Measurements from ENCODE around the gene RACK1. TPM values are rescaled to one million over a fixed set of nuclear protein-coding genes. Genes with fewer than 3 reads are reported as not detected.
"Not testable (repeated sequence)": the region's sequence is repeated elsewhere in the genome, so short reads cannot be mapped to it uniquely, and the experiment has no call there.

The RACK1 gene
- total RNA-seq, 2 experiments from 2014 or later, result 2,724 to 3,901 TPM

GRCh38 chr5:181210698-181211097, 33.0 kb downstream of the RACK1 start:
- ATAC-seq; DNase-seq; POLR2A ChIA-PET; H3K9me3 Mint-ChIP-seq (ENCODE audit: low read depth); H3K27ac Mint-ChIP-seq; H3K4me3 Mint-ChIP-seq; intact Hi-C loops (cut with DNase I, micrococcal nuclease); H3K36me3 Mint-ChIP-seq (ENCODE audit: low read depth): not testable (repeated sequence)
- CTCF ChIA-PET, result interaction anchor here (0.6 kb wide), 1 partner anchor 494 kb away, joined by 3 read pairs; no protein-coding TSS in a partner anchor
- peaks cover 28% of the 10 kb centered on the region for H3K4me1 Mint-ChIP-seq
- H3K27me3 Mint-ChIP-seq, result peaks cover 12% of the 10 kb centered on the region

GRCh38 chr5:181210148-181210547, 33.6 kb downstream of the RACK1 start:
- H3K9me3 Mint-ChIP-seq (ENCODE audit: low read depth); POLR2A ChIA-PET; H3K27ac Mint-ChIP-seq; H3K4me3 Mint-ChIP-seq; DNase-seq; H3K36me3 Mint-ChIP-seq (ENCODE audit: low read depth); ATAC-seq; CTCF ChIA-PET; intact Hi-C loops (cut with DNase I, micrococcal nuclease): not testable (repeated sequence)
- Mint-ChIP-seq H3K4me1 (peaks cover 31% of the 10 kb centered on the region), H3K27me3 (peaks cover 14% of the 10 kb centered on the region)

GRCh38 chr5:181209006-181209405, 34.7 kb downstream of the RACK1 start:
- not testable (repeated sequence) for ATAC-seq; H3K9me3 Mint-ChIP-seq (ENCODE audit: low read depth); H3K4me3 Mint-ChIP-seq; H3K36me3 Mint-ChIP-seq (ENCODE audit: low read depth); H3K27ac Mint-ChIP-seq; DNase-seq
- H3K27me3 Mint-ChIP-seq, result peaks cover 16% of the 10 kb centered on the region
- CTCF ChIA-PET, result interaction anchor here (5.6 kb wide), 1 partner anchor 17 kb away, joined by 63 read pairs; no protein-coding TSS in a partner anchor
- intact Hi-C loops (cut with DNase I, micrococcal nuclease), result loop anchor here in 1 of 2 experiments (5.0 kb wide), 1 partner anchor 33 kb away; the partner anchor contains the start of gene RACK1
- peaks cover 33% of the 10 kb centered on the region for H3K4me1 Mint-ChIP-seq
- POLR2A ChIA-PET, result interaction anchor here (0.7 to 2.8 kb wide), 2 partner anchors 20 to 46 kb away, joined by 3 to 24 read pairs; no protein-coding TSS in a partner anchor

- Mint-ChIP-seq H3K36me3 (ENCODE audit: low read depth) (peaks cover 6% of the 10 kb centered on the region), H3K9me3 (ENCODE audit: low read depth) (no peaks in the 10 kb centered on the region), H3K4me3 (peak overlapping the region; percentile 87), H3K27ac (peak overlapping the region; percentile 93), H3K27me3 (peaks cover 20% of the 10 kb centered on the region), H3K4me1 (peaks cover 32% of the 10 kb centered on the region)
- ChIA-PET POLR2A (interaction anchor here (0.6 to 2.8 kb wide), 9 partner anchors 8 to 395 kb away, joined by 3 to 24 read pairs (median 7); partner anchors contain the start of gene TRIM52), CTCF (interaction anchor here (0.6 to 5.6 kb wide), 9 partner anchors 9 to 525 kb away, joined by 3 to 63 read pairs (median 5); partner anchors contain the start of gene TRIM41)
- ATAC-seq (no peak), DNase-seq (no peak)
- intact Hi-C loops (cut with DNase I, micrococcal nuclease), result loop anchor here (1.0 to 5.0 kb wide), 4 partner anchors 10 to 34 kb away; partner anchors contain the start of gene RACK1 (in 1 of the 2)
Observed at GRCh38 chr5:181207960-181208253, 35.8 kb downstream of the RACK1 start.

GRCh38 chr5:181207214-181207959, 36.3 kb downstream of the RACK1 start:
- peaks cover 6% of the 10 kb centered on the region for H3K36me3 Mint-ChIP-seq (ENCODE audit: low read depth)
- intact Hi-C loops (cut with DNase I, micrococcal nuclease), result loop anchor here (1.0 to 5.0 kb wide), 4 partner anchors 11 to 35 kb away; partner anchors contain the start of gene RACK1 (in 1 of the 2)
- H3K4me3 Mint-ChIP-seq, result peak overlapping the region; percentile 87
- H3K27ac Mint-ChIP-seq, result peak overlapping the region; percentile 93
- H3K4me1 Mint-ChIP-seq, result peaks cover 32% of the 10 kb centered on the region
- peaks cover 20% of the 10 kb centered on the region for H3K27me3 Mint-ChIP-seq
- ChIA-PET POLR2A (interaction anchor here (0.6 to 2.8 kb wide), 14 partner anchors 9 to 394 kb away, joined by 3 to 24 read pairs (median 5); partner anchors contain the start of gene TRIM52), CTCF (interaction anchor here (0.6 to 5.6 kb wide), 11 partner anchors 9 to 524 kb away, joined by 3 to 63 read pairs (median 5); partner anchors contain the start of gene TRIM41)
- peak; percentile 93 for DNase-seq
- ATAC-seq, result peak; percentile 51
- H3K9me3 Mint-ChIP-seq (ENCODE audit: low read depth), result no peaks in the 10 kb centered on the region

- H3K4me3 Mint-ChIP-seq, result peak overlapping the region; percentile 87
- peak; percentile 61 for DNase-seq
- intact Hi-C loops (cut with DNase I, micrococcal nuclease), result loop anchor here (1.0 to 5.0 kb wide), 4 partner anchors 15 to 55 kb away; partner anchors contain the start of genes RACK1 (in 1 of the 2) and TRIM52 (in 1 of the 2)
Observed at GRCh38 chr5:181205761-181206649, 37.7 kb downstream of the RACK1 start.

GRCh38 chr5:181204826-181205760, 38.6 kb downstream of the RACK1 start, which contains the start of gene TRIM7:
Gene TRIM7 (minus strand): TSS chr5:181205196. CDS start chr5:181205110, 86 bp downstream.
- DNase-seq, result peak; percentile 61
- intact Hi-C loops (cut with DNase I, micrococcal nuclease), result loop anchor here in 1 of 2 experiments (5.0 kb wide), 1 partner anchor 37 kb away; the partner anchor contains the start of gene RACK1
- no peak for ATAC-seq

More at GRCh38 chr5:181205761-181206649, 37.7 kb downstream of the RACK1 start:
- ChIA-PET POLR2A (interaction anchor here (1.2 to 2.8 kb wide), 7 partner anchors 12 to 55 kb away, joined by 3 to 24 read pairs (median 7); partner anchors contain the start of gene TRIM52), CTCF (interaction anchor here (0.7 to 5.6 kb wide), 6 partner anchors 11 to 916 kb away, joined by 3 to 63 read pairs (median 14); partner anchors contain the start of gene TRIM41)
- Mint-ChIP-seq H3K27ac (peak overlapping the region; percentile 93), H3K4me1 (peaks cover 32% of the 10 kb centered on the region), H3K36me3 (ENCODE audit: low read depth) (peaks cover 6% of the 10 kb centered on the region), H3K9me3 (ENCODE audit: low read depth) (no peaks in the 10 kb centered on the region), H3K27me3 (peaks cover 20% of the 10 kb centered on the region)
- no peak for ATAC-seq

GRCh38 chr5:181204113-181204825, 39.4 kb downstream of the RACK1 start:
- no peak overlapping the region for H3K27ac Mint-ChIP-seq
- POLR2A ChIA-PET, result interaction anchor here (0.9 to 2.4 kb wide), 2 partner anchors 13 to 40 kb away, joined by 4 to 7 read pairs; partner anchors contain the start of gene RACK1

More at GRCh38 chr5:181204826-181205760, 38.6 kb downstream of the RACK1 start, which contains the start of gene TRIM7:
- Mint-ChIP-seq H3K9me3 (ENCODE audit: low read depth) (no peaks in the 10 kb centered on the region), H3K27me3 (peaks cover 20% of the 10 kb centered on the region), H3K27ac (peak within 1 kb of the TSS; percentile 93), H3K36me3 (ENCODE audit: low read depth) (peaks cover 6% of the 10 kb centered on the region), H3K4me1 (peaks cover 32% of the 10 kb centered on the region), H3K4me3 (peak within 1 kb of the TSS; percentile 87)
- POLR2A ChIA-PET, result interaction anchor here (0.9 to 2.4 kb wide), 2 partner anchors 13 to 39 kb away, joined by 4 to 7 read pairs; partner anchors contain the start of gene RACK1
- CTCF ChIA-PET, result interaction anchor here (0.5 to 5.6 kb wide), 5 partner anchors 13 to 262 kb away, joined by 3 to 63 read pairs (median 3); partner anchors contain the start of gene RACK1

GRCh38 chr5:181203777-181204112, 40.0 kb downstream of the RACK1 start:
- H3K4me3 Mint-ChIP-seq, result peak overlapping the region; percentile 70
- ChIA-PET POLR2A (interaction anchor here (1.6 to 2.4 kb wide), 2 partner anchors 11 to 12 kb away, joined by 3 to 7 read pairs; no protein-coding TSS in a partner anchor), CTCF (interaction anchor here (0.6 to 1.3 kb wide), 2 partner anchors 30 to 533 kb away, joined by 3 read pairs; no protein-coding TSS in a partner anchor)
- ATAC-seq (no peak), DNase-seq (no peak)
- H3K36me3 Mint-ChIP-seq (ENCODE audit: low read depth), result peaks cover 6% of the 10 kb centered on the region
- no peak overlapping the region for H3K27ac Mint-ChIP-seq
- intact Hi-C loops (cut with DNase I, micrococcal nuclease), result no loop called here
- H3K9me3 Mint-ChIP-seq (ENCODE audit: low read depth), result no peaks in the 10 kb centered on the region
- H3K27me3 Mint-ChIP-seq, result peaks cover 20% of the 10 kb centered on the region
- H3K4me1 Mint-ChIP-seq, result peaks cover 32% of the 10 kb centered on the region

More at GRCh38 chr5:181204113-181204825, 39.4 kb downstream of the RACK1 start:
- peak; percentile 49 for DNase-seq
- H3K4me3 Mint-ChIP-seq, result peak overlapping the region; percentile 70
- peaks cover 6% of the 10 kb centered on the region for H3K36me3 Mint-ChIP-seq (ENCODE audit: low read depth)
- ATAC-seq, result no peak
- CTCF ChIA-PET, result interaction anchor here (0.5 to 5.6 kb wide), 5 partner anchors 13 to 534 kb away, joined by 3 to 63 read pairs (median 3); partner anchors contain the start of gene RACK1
- H3K27me3 Mint-ChIP-seq, result peaks cover 20% of the 10 kb centered on the region
- intact Hi-C loops (cut with DNase I, micrococcal nuclease), result no loop called here
- peaks cover 32% of the 10 kb centered on the region for H3K4me1 Mint-ChIP-seq
- no peaks in the 10 kb centered on the region for H3K9me3 Mint-ChIP-seq (ENCODE audit: low read depth)

All from activated CD4-positive, alpha-beta T cell treated with anti-CD3 and anti-CD28 coated beads for 36 hours (primary cell).